NT2/D1 (cell line): ENCODE data around the gene ASB5.

Source experiments
- YY1 ChIP-seq: IDR thresholded peaks from 2 replicates; pipeline ENCODE4 v1.6.1; 2011; ENCODE audit not compliant: insufficient read length, insufficient read depth
- ZNF274 ChIP-seq: IDR thresholded peaks from 2 replicates; pipeline ENCODE4 v1.6.1; 2011; ENCODE audit warnings: mild to moderate bottlenecking, low read depth, low read length

- TF ChIP-seq ZNF274 (no peak), YY1 (no peak)
Measured at GRCh38 chr4:176293660-176294059, 24.6 kb upstream of the ASB5 start.
